Frontal cortex (tissue), 4 donors: ENCODE results near the gene SAMHD1. TPM values are rescaled to one million over a fixed set of nuclear protein-coding genes. Genes with fewer than 3 reads are reported as not detected.
A peak's percentile ranks its signal among the peaks of the same experiment; 100 is the strongest.
"Not testable (repeated sequence)": the region's sequence is repeated elsewhere in the genome, so short reads cannot be mapped to it uniquely, and the experiment has no call there.

Experiments used
- DNase-seq, 2 donors: peaks; one replicate each; pipeline ENCODE4 v3.0.0; 2012; ENCODE audit warnings: low spot score in 2 of 2
- FAIRE-seq: peaks from 2 replicates; lab custom pipeline; 2012; peaks lifted over from hg19 to GRCh38; lab: Jason Lieb, UNC
- total RNA-seq: library from RNA; depleted of rRNA; stranded (reverse); fragments of >200 nt; gene quantifications from one replicate; pipeline ENCODE4 v1.2.3, GENCODE V29; 2014
- donor health status: control.
- donor health status: control.
- donor health status: control.

SAMHD1 gene
- 48.5 TPM for total RNA-seq

DNA sequence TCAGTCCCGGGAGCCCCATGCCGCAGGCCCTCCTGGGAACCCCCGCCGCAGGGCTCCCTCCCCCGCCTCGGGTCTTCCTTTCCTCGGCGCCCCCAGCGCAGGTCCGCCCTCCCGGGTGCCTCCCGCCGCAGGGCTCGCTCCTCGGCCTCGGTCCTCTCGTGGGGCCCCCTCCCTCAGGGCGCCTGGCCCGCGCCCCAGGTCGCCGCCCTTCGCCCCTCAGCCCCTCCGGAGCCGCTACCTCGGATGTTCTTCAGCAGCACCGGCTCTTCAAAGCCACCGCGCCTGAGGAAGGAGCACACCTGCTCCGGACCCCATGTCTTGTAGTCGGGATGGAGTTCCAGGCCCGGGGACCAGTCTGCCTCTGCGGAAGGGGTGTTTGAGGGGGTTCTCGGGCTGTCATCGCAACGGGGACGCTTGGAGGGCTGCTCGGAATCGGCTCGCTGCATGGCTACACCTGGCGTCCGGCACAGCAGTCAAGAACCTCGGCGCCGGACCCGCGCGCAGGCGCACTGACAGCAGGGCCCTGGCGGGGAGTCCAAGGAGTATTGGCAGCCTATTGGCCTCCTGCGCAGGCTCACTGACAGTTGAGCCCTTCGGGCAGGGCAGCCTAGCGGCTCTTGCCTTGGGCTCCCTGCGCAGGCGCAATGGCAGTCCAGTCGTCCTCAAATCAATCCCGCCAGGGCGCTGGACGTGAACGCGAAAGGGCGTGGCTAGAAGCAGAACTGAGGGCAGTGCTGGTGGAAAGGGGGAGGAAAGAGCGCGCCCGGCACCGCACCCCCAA is at the start of gene SAMHD1:
Gene SAMHD1 (minus strand): TSS at position 511 of the 781 bp plus-strand sequence. CDS start 65 bp downstream, at position 446.
- DNase-seq (peak; percentile 91 to 97), FAIRE-seq (no peak)

DNA sequence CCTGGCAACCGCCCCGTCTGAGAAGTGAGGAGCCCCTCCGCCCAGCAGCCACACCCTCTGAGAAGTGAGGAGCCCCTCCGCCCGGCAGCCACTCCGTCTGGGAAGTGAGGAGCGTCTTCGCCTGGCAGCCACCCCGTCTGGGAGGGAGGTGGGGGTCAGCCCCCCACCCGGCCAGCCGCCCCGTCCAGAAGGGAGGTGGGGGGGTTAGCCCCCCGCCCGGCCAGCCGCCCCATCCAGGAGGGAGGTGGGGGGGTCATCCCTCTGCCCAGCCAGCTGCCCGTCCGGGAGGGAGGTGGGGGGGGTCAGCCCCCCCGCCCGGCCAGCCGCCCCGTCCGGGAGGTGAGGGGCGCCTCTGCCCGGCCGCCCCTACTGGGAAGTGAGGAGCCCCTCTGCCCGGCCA is 48.7 kb upstream of the SAMHD1 start:
- FAIRE-seq, DNase-seq: not testable (repeated sequence)

DNA sequence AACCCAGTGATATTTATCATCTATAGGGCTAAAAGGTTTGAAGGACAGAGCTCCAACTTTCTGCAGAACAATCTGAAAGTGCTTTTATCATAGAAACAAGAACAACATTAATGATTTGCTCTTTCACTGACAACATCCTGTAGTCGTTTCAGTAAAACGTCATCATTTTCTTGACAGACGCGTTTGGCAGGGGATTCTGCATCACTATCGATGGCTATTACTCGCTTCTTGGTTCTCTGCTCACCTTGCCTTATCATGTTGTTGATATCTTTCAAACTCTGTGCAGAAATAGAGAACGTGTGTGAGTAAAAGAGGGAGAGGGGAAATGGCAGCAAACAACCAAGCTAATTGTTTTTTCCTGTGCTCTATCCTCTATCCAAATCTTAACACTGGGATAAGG is 47.1 kb upstream of the SAMHD1 start:
- DNase-seq = no peak
- FAIRE-seq = no peak

DNA sequence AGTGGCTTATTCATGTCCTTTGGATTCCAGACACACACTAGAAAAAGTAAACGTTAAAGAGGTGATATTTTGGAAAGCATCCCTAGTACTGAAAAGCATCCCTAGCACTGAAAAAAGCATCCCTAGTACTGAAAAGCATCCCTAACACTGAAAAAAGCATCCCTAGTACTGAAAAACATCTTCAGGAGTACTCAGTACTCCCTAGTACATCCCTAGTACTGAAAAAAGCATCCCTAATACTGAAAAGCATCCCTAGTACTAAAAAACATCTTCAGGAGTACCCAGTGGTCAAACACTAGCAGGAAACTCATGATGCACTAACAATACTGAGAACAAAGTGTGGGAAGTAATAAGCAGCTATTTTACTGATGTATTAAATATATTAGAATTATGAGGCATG is 45.6 kb upstream of the SAMHD1 start:
- DNase-seq (no peak), FAIRE-seq (no peak)

DNA sequence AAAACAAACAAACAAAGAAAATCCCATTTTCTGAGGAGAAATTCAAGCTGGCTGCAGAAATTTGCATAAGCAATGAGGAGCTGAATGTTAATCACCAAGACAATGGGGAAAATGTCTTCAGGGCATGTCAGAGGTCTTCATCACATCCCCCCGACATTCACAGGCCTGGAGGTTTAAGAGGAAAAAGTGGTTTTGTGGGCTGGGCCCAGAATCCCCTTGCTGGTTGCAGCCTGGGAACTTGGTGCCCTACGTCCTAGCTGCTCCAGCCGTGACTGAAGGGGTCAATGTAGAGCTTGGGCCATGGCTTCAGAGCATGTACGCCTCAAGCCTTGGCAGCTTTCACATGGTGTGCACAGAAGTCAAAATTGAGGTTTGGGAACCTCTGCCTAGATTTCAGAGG is 42.7 kb upstream of the SAMHD1 start:
- FAIRE-seq, DNase-seq: not testable (repeated sequence)

DNA sequence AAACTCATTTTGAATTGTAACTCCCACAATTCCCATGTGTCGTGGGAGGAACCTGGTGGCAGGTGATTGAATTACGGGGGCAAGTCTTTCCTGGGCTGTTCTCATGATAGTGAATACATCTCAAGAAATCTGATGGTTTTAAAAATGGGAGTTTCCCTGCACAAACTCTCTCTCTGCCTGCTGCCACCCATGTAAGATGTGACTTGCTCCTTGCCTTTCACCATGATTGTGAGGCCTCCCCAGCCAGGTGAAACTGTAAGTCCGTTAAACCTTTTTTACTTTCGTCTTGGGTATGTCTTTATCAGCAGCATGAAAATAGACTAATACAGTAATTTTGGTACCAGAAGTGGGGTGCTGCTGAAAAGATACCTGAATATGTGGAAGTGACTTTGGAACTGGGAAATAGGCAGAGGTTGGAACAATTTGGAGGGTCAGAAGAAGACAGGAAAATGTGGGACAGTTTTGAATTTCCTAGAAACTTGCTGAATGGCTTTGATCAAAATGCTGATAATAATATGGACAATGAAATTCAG is 41.4 kb upstream of the SAMHD1 start:
- FAIRE-seq (no peak), DNase-seq (no peak)

DNA sequence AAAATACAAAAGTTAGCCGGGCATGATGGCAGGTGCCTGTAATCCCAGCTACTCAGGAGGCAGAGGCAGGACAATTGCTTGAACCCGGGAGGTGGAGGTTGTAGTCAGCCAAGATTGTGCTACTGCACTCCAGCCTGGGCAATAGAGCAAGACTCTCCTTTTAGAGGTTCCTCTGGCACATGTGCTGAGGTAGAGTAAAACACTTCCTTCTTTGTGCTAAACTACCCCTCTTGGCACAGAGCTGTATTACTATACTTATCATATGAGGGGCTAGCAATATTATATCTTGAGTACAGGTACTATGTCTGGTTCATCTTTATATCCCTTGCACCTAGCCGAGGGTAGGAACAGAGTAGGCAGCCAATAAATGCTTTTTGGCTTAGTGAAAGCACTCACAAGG is 40.2 kb upstream of the SAMHD1 start:
- FAIRE-seq (no peak), DNase-seq (no peak)

DNA sequence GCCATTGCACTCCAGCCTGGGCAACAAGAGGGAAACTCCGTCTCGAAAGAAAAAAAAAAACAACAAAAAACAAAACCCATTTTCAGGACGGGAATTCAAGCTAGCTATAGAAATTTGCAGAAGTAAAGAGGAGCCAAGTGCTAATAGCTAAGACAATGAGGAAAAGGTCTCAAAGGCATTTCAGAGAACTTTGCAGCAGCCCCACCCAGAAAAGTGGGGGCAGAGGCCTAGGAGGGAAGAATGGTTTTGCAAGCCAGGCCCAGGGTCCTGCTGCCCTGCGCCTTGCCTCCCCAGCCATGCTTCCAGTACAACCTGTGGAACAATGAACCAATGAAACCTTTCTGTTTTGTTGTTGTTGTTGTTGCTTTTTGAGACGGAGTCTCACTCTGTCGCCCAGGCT is 38.3 kb upstream of the SAMHD1 start:
- FAIRE-seq = no peak
- no peak for DNase-seq

DNA sequence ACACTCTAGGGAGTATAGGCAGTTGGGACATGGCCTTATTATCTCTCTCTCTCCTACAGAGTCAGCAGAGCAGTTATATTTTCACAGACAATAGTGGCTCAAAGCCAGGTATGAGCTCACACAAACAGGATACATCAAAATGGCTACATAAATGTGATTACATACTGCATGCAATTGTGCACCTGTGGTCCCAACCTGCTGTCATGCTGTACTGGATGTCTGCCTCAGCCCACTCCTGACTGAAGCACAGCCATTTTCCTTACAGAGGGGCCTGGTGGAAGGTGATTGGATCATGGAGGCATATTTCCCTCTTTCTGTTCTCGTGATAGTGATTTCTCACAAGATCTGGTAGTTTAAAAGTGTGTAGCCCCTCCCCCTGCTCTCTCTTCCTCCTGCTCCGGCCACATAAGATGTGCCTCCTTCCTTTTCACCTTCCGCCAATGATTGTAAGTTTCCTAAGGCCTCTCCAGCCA is 37.0 kb upstream of the SAMHD1 start:
- no peak for DNase-seq
- FAIRE-seq = no peak

DNA sequence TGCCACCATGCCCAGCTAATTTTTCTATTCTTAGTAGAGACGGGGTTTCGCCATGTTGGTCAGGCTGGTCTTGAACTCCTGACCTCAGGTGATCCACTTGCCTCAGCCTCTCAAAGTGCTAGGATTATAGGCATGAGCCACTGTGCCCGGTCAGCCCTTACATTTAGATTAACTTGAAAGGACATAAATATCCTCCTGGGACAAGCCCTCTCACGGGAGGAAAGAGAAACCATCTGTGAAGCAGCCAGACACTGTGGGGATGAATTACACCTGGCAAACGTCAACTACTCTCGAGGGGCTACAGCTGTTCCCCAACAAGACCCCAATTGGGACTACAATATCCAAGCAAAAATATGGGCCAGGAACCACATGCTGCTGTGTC is 32.7 kb upstream of the SAMHD1 start:
- FAIRE-seq (no peak), DNase-seq (no peak)

DNA sequence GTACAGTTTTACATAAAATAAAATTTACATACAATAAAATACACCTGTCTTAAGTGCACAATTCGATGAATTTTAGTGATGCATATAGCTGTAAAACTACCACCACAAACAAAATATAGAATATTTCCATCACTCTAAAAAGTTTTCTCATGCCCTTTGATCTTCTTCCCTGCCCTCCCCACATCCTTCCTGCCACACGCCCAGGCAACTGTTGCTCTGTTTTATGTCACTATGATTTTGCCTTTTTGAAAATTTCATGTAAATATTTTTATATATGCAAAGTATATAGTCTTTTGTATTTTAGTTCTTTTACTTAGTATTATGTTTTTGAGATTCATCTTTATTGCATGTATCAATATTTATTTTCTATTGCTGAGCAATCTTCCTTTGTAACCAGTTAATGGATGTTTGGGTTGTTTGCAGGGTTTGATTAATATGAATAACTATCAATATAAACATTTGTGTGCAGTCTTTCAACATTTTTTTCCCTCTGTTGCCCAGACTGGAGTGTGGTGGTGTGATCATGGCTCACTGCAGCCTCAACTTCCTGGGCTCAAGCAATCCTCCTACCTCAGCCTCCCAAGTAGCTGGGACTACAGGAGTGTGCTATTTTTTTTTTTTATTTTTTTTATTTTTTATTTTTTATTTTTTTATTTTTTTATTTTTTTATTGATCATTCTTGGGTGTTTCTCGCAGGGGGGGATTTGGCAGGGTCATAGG is 23.8 kb upstream of the SAMHD1 start:
- DNase-seq (no peak), FAIRE-seq (no peak)

DNA sequence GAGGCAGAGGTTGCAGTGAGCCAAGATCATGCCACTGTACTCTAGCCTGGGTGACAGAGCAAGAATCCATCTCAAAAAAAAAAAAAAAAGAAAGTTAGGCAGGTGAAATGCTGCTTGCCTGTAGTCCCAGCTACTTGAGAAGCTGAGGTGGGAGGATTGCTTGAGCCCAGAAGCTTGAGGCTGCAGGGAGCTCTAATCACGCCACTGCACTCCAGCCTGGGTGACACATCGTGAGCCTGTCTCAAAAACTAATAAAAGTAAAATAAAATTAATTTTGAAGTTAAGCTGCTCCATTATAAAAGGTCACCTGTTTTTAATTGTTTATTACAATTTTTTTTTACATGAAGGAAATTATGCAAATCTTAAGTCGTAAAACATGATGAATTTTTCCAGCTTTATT is 23.2 kb upstream of the SAMHD1 start:
- no peak for DNase-seq
- FAIRE-seq = no peak

DNA sequence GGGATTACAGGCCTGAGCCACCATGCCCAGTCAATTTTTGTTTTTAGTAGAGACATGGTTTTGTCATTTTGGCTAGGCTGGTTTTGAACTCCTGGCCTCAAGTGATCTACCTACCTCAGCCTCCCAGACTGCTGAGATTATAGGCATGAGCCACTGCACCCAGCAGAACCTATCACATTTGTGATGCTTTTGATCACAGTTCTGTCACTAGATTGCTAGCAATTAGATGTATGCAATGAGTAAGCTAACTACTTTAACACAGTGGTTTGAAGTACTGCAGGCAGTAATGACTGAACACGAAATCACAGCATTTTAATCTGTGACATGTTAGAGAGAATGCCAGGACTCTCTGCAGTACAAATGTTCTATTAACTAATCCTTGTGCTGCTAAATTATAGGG is 19.6 kb upstream of the SAMHD1 start:
- DNase-seq = no peak
- no peak for FAIRE-seq

DNA sequence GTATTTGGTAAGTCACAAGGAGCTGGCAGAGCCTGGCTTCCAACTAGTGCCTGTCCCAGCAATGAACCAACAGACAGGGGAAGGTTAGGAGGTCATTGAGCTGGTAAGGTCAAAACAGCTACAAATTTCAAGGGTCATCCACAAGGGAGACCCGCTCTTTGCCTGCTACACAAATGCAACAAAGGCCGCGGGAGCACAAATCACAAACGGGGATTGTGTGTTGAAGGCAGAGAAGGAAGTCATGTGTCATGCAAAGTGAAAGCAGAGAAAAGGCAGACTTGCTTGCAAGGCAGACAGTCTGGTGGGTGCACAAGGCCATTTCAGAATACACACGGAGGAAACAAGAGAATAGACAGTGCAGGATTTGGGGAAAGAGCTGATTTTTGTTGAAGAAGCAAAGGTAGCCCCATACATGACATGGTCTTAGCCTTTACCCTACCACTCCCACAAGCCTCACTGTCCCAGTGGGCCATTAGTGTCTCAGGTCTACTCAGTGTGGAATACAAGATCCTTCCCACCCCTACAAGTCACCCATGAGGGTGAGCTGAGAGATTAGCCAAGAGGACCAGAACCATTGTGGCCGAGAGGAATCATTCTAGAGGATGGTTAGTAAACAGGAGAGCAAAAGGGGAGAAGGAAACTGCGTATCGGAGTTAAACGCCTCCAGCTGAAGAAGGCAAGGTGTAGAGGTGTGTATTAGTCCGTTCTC is 18.1 kb upstream of the SAMHD1 start:
- no peak for FAIRE-seq

DNA sequence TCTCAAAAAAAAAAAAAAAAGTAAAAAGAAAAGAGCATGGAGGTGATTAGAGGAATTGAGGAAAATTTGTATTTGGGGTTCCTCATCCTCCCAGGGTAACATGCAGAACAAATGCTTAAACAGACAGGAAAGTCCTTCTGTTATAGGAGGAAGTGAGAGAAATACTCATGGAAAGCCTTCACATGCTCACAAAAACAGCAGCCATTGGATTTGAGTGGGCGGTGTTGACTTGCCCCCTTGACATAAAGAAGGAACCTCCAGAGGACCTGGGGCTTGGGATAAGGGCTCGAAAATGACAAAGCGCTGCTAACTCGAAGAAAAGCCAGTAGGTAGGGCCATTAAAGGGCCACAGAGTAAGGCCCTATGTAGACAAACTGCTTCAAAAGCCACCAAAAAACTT is 17.5 kb upstream of the SAMHD1 start:
- DNase-seq = no peak
- no peak for FAIRE-seq

More for the DNA sequence above, 18.1 kb upstream of the SAMHD1 start:
- DNase-seq = no peak

DNA sequence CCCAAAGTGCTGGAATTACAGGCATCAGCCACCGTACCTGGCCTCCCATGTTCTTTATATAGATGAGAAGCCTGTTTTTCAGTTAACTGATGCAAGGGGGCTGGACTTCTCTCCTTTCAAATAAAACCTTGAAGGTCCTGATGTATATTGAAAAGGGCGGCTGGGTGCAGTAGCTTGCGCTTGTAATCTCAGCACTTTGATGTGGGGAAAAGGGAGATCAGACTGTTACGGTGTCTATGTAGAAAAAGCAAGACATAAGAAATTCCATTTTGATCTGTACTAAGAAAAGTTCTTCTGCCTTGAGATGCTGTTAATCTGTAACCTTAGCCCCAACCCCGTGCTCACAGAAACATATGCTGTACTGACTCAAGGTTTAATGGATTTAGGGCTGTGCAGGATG is 16.1 kb upstream of the SAMHD1 start:
- no peak for FAIRE-seq
- DNase-seq = no peak

DNA sequence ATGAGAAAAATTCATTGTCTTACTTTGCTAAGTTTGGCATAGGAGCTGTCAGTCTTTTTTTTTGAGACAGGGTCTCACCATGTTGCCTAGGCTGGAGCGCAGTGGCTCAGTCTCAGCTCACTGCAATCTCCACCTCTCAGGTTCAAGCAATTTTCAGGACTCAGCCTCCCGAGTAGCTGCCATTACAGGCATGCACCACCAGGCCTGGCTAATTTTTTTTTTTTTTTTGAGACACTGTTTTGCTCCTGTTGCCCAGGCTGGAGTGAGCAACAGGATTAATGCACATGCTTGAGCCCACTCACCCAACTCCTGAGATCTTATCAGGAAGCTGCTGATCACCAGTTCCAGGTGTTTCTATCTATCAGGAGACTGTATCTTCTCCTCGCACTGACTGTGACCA is 15.5 kb upstream of the SAMHD1 start:
- not testable (repeated sequence) for FAIRE-seq, DNase-seq

DNA sequence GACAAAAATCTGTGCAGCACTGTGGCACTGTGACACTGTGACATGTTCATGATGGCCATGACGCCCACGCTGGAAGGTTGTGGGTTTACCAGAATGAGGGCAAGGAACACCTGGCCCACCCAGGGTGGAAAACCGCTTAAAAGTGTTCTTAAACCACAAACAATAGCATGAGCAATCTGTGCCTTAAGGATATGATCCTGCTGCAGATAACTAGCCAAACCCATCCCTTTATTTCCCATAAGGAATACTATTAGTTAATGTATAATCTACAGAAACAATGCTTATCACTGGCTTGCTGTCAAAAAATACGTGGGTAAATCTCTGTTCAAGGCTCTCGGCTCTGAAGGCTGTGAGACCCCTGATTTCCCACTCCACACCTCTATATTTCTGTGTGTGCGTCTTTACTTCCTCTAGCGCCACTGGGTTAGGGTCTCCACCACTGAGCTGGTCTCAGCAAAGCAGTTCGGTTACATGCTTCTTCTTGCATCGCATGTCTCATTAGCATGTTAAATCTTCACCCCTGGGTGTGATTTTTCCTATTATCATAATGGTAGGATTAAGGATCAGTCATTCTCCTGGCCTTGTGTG is 10.9 kb upstream of the SAMHD1 start:
- FAIRE-seq, DNase-seq: not testable (repeated sequence)

DNA sequence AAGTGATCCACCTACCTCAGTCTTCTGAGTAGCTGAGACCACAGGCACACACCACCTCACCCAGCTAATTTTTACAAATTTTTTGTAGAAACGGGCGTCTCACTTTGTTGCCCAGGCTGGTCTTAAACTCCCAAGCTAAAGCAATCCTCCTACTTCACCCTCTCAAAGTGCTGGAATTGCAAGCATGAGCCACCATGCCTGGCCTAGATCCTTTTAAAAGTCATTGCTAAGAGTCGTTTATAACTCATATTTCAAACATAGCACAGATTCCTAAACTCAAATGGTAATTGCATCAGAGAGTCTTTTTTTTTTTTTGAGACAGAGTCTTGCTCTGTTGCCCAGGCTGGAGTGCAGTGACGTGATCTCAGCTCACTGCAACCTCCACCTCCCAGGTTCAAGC is 7.7 kb upstream of the SAMHD1 start:
- no peak for DNase-seq
- FAIRE-seq = no peak
